CD4-positive, alpha-beta T cell treated with Interleukin-2 at 100 ng/mL for 4 hours (primary cell): ENCODE measurements around the gene COL4A2.
A peak's percentile ranks its signal among the peaks of the same experiment; 100 is the strongest.

Source experiments
- DNase-seq: peaks from one replicate; pipeline ENCODE4 v3.0.0-alpha.2; 2020; ENCODE audit warnings: low spot score

COL4A2 gene

GRCh38 chr13:110402299-110403069, 95.4 kb downstream of the COL4A2 start:
- DNase-seq, result no peak

- DNase-seq, result no peak
Measured at GRCh38 chr13:110403315-110403714, 96.2 kb downstream of the COL4A2 start.

- DNase-seq, result no peak
Measured at GRCh38 chr13:110403721-110404120, 96.6 kb downstream of the COL4A2 start.

- no peak for DNase-seq
Measured at GRCh38 chr13:110404321-110404720, 97.2 kb downstream of the COL4A2 start.

GRCh38 chr13:110405597-110406450, 98.7 kb downstream of the COL4A2 start:
- DNase-seq, result no peak

- DNase-seq, result no peak
Measured at GRCh38 chr13:110407021-110407420, 99.9 kb downstream of the COL4A2 start.

GRCh38 chr13:110407531-110407930, 100.4 kb downstream of the COL4A2 start:
- DNase-seq, result no peak

- no peak for DNase-seq
Measured at GRCh38 chr13:110408286-110408685, 101.2 kb downstream of the COL4A2 start.

GRCh38 chr13:110409581-110409992, 102.5 kb downstream of the COL4A2 start:
- no peak for DNase-seq

- no peak for DNase-seq
Measured at GRCh38 chr13:110410000-110410399, 102.9 kb downstream of the COL4A2 start.

GRCh38 chr13:110410936-110411687, 104.0 kb downstream of the COL4A2 start:
- no peak for DNase-seq

- no peak for DNase-seq
Measured at GRCh38 chr13:110411688-110412059, 104.6 kb downstream of the COL4A2 start.

- peak; percentile 32 for DNase-seq
Measured at GRCh38 chr13:110412132-110412914, 105.2 kb downstream of the COL4A2 start.

- no peak for DNase-seq
Measured at GRCh38 chr13:110413016-110413675, 106.1 kb downstream of the COL4A2 start.

- DNase-seq, result no peak
Measured at GRCh38 chr13:110413676-110414040, 106.6 kb downstream of the COL4A2 start.

- no peak for DNase-seq
Measured at GRCh38 chr13:110414283-110414682, 107.2 kb downstream of the COL4A2 start.

GRCh38 chr13:110414931-110415330, 107.8 kb downstream of the COL4A2 start:
- no peak for DNase-seq

- DNase-seq, result no peak
Measured at GRCh38 chr13:110415669-110416068, 108.6 kb downstream of the COL4A2 start.

GRCh38 chr13:110416131-110417025, 109.3 kb downstream of the COL4A2 start:
- DNase-seq, result no peak

- no peak for DNase-seq
Measured at GRCh38 chr13:110418944-110419343, 111.9 kb downstream of the COL4A2 start.
